ENCODE measurements around the gene WASF2. TPM values are rescaled to one million over a fixed set of nuclear protein-coding genes. Genes with fewer than 3 reads are reported as not detected.
"Not testable (repeated sequence)": the region's sequence is repeated elsewhere in the genome, so short reads cannot be mapped to it uniquely, and the experiment has no call there.

Gene WASF2
- total and polyA plus RNA-seq, 5 experiments from 2014 or later: 54.8 to 185 (median 68.9) TPM

- H3K4me1 Mint-ChIP-seq: peaks cover 18 to 30% (median 23%) of the 10 kb centered on the region in 4 donors
- peak overlapping the region; percentile 77 to 94 (median 88) for H3K4me3 Mint-ChIP-seq
- no peak for ATAC-seq
- H3K27me3 Mint-ChIP-seq: peaks cover 0 to 7% (median 3%) of the 10 kb centered on the region in 5 donors
- no peaks in the 10 kb centered on the region for H3K9me3 Mint-ChIP-seq
- no peaks in the 10 kb centered on the region for H3K36me3 Mint-ChIP-seq
- peak overlapping the region in 9 of 10 donors; percentile 19 to 95 (median 89) for H3K27ac Mint-ChIP-seq
- peak in 3 of 10 donors; percentile 21 to 28 (median 26) for DNase-seq
- POLR2A ChIA-PET: interaction anchor here (0.5 to 1.2 kb wide), 6 partner anchors 37 to 253 kb away, joined by 3 read pairs; no protein-coding TSS in a partner anchor
Measured at GRCh38 chr1:27391511-27392095, 98.4 kb downstream of the WASF2 start.

- Mint-ChIP-seq H3K36me3 (no peaks in the 10 kb centered on the region), H3K4me3 (peak overlapping the region in 1 of 10 donors; percentile 20), H3K9me3 (no peaks in the 10 kb centered on the region), H3K27ac (peak overlapping the region in 6 of 10 donors; percentile 5 to 73 (median 46)), H3K27me3 (peaks cover 0 to 7% (median 3%) of the 10 kb centered on the region in 5 donors), H3K4me1 (peaks cover 10 to 23% (median 15%) of the 10 kb centered on the region in 4 donors)
- ATAC-seq (no peak), DNase-seq (peak; percentile 55 to 86 (median 72))
- POLR2A ChIA-PET: interaction anchor here (0.7 kb wide), 1 partner anchor 11 kb away, joined by 3 read pairs; no protein-coding TSS in a partner anchor
Measured at GRCh38 chr1:27388337-27389005, 101.5 kb downstream of the WASF2 start.

DNA sequence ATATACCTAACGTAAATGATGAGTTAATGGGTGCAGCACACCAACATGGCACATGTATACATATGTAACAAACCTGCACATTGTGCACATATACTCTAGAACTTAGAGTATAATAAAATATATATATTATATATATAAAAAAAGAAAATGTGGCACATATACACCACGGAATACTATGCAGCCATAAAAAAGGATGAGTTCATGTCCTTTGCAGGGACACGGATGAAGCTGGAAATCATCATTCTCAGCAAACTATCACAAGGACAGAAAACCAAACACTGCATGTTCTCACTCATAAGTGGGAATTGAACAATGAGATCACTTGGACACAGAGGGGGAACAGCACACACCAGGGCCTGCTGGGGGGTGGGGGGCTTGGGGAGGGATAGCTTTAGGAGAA, 105.2 kb downstream of the WASF2 start:
- not testable (repeated sequence) for H3K4me3 Mint-ChIP-seq

GRCh38 chr1:27383661-27384060, 106.3 kb downstream of the WASF2 start:
- ATAC-seq (no peak), DNase-seq (no peak)
- Mint-ChIP-seq H3K27ac (peak overlapping the region in 1 of 10 donors; percentile 15), H3K4me3 (no peak overlapping the region), H3K9me3 (no peaks in the 10 kb centered on the region), H3K36me3 (no peaks in the 10 kb centered on the region), H3K27me3 (peaks cover 0 to 6% (median 5%) of the 10 kb centered on the region in 5 donors), H3K4me1 (peaks cover 3 to 9% (median 4%) of the 10 kb centered on the region in 4 donors)
- POLR2A ChIA-PET: no interaction called here

More for the DNA sequence above, 105.2 kb downstream of the WASF2 start:
- H3K9me3 Mint-ChIP-seq, DNase-seq, H3K4me1 Mint-ChIP-seq, H3K36me3 Mint-ChIP-seq, ATAC-seq, POLR2A ChIA-PET, H3K27ac Mint-ChIP-seq, H3K27me3 Mint-ChIP-seq: not testable (repeated sequence)

DNA sequence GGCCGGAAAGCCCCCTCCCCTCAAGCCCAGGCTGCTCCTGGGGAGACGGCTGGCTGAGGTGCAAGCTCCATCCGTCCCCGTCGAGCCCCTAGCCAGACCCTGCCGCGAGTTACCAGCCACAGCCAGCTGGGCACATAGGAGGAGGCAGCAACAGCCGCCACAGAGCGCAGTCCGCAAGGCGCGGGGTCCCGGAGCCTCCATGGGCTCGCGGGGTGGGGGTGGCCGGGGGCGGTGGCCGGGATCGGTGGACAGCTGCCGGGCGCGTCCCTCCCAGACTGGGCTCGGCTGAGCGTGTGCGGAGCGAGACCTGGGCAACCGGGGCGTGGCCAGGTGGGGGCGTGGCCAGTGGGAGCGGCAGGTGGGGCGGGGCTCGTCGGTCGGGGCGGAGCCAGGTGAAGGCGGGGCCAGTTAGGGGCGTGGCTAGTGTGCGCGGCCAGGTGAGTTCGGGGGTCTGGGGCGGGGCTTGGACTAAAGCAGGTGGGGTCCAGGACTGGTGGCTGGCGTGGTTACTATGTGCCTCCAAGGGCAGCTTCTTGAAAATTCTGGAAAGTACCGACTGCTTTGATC, 106.8 kb downstream of the WASF2 start, which contains the start of gene CD164L2:
CD164L2 (minus strand) TSS at position 295 of the 567 bp plus-strand sequence; CDS start at position 201, 94 bp downstream.
- Mint-ChIP-seq H3K4me1 (peaks cover 0 to 5% (median 0%) of the 10 kb centered on the region in 4 donors), H3K27ac (peak within 1 kb of the TSS in 1 of 10 donors; percentile 15), H3K4me3 (no peak within 1 kb of the TSS), H3K36me3 (no peaks in the 10 kb centered on the region), H3K9me3 (no peaks in the 10 kb centered on the region), H3K27me3 (peaks cover 0 to 5% (median 3%) of the 10 kb centered on the region in 5 donors)
- peak; percentile 76 to 79 for ATAC-seq
- DNase-seq: peak in 6 of 10 donors; percentile 41 to 57 (median 44)
- POLR2A ChIA-PET: interaction anchor here (0.9 to 1.1 kb wide), 2 partner anchors 21 to 40 kb away, joined by 3 read pairs; no protein-coding TSS in a partner anchor

- ATAC-seq (no peak), DNase-seq (no peak)
- Mint-ChIP-seq H3K4me1 (peaks cover 0 to 5% (median 0%) of the 10 kb centered on the region in 4 donors), H3K27me3 (peaks cover 0 to 5% (median 3%) of the 10 kb centered on the region in 5 donors), H3K4me3 (no peak overlapping the region), H3K9me3 (no peaks in the 10 kb centered on the region), H3K27ac (peak overlapping the region in 1 of 10 donors; percentile 0), H3K36me3 (no peaks in the 10 kb centered on the region)
- POLR2A ChIA-PET: interaction anchor here (0.9 to 1.1 kb wide), 2 partner anchors 21 to 39 kb away, joined by 3 read pairs; no protein-coding TSS in a partner anchor
Measured at GRCh38 chr1:27381969-27382762, 107.8 kb downstream of the WASF2 start.

GRCh38 chr1:27380766-27381733, 108.9 kb downstream of the WASF2 start:
- ATAC-seq (no peak), DNase-seq (no peak)
- H3K36me3 Mint-ChIP-seq: no peaks in the 10 kb centered on the region
- peak overlapping the region in 1 of 10 donors; percentile 89 for H3K27ac Mint-ChIP-seq
- POLR2A ChIA-PET: no interaction called here
- no peak overlapping the region for H3K4me3 Mint-ChIP-seq
- H3K9me3 Mint-ChIP-seq: no peaks in the 10 kb centered on the region
- H3K4me1 Mint-ChIP-seq: peaks cover 0 to 5% (median 0%) of the 10 kb centered on the region in 4 donors
- H3K27me3 Mint-ChIP-seq: peaks cover 0 to 5% (median 3%) of the 10 kb centered on the region in 5 donors

- H3K4me3 Mint-ChIP-seq: no peak overlapping the region
- DNase-seq (no peak), ATAC-seq (no peak)
- peaks cover 0 to 5% (median 3%) of the 10 kb centered on the region in 5 donors for H3K27me3 Mint-ChIP-seq
- peak overlapping the region in 1 of 10 donors; percentile 38 for H3K27ac Mint-ChIP-seq
- POLR2A ChIA-PET: no interaction called here
- peaks cover 0 to 5% (median under 1%) of the 10 kb centered on the region in 4 donors for H3K4me1 Mint-ChIP-seq
- H3K9me3 Mint-ChIP-seq: no peaks in the 10 kb centered on the region
- H3K36me3 Mint-ChIP-seq: no peaks in the 10 kb centered on the region
Measured at GRCh38 chr1:27380224-27380623, 109.7 kb downstream of the WASF2 start.

- POLR2A ChIA-PET: no interaction called here
- no peak overlapping the region for H3K4me3 Mint-ChIP-seq
- H3K27me3 Mint-ChIP-seq: peaks cover 0 to 5% (median 3%) of the 10 kb centered on the region in 5 donors
- H3K36me3 Mint-ChIP-seq: no peaks in the 10 kb centered on the region
- no peak overlapping the region for H3K27ac Mint-ChIP-seq
- H3K9me3 Mint-ChIP-seq: no peaks in the 10 kb centered on the region
- ATAC-seq (no peak), DNase-seq (no peak)
- peaks cover 0 to 5% (median under 1%) of the 10 kb centered on the region in 4 donors for H3K4me1 Mint-ChIP-seq
Measured at GRCh38 chr1:27379564-27380122, 110.3 kb downstream of the WASF2 start.

DNA sequence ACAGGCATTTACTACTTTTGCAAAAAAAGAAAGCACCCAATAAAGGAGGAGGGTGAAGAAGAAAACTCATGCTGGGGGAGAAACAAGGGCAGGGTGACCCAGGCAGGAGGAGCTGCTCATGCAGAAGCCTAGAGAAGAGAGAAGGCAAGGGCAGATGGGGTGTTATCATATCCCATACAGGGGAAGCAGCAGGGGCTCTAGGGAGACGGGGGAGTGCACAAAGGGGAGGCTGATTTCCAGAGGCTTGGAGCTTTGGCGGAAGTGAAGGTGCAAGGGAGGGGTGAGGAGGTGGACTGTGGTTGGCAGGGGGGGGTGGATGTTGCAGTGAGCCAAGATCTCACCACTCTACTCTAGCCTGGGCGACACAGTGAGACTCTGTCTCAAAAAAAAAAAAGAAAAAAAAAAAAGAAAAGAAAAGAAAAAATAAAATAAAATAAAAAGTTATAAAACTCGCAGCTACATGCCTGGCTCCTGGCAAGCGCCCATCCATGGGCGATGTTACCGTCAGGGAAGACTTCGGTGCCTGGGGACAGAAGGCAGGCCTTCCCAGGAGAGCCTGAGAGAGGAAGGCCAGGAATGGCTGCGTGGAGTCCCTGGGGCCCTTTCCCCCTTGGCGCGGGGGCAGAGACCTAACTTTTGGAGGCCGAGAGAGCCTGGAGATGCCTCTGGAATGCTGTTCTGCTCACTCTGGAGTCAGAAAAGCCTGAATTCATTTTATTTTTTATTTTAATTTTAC, 112.0 kb downstream of the WASF2 start:
- Mint-ChIP-seq H3K9me3 (no peaks in the 10 kb centered on the region), H3K27me3 (peaks cover 0 to 5% (median 2%) of the 10 kb centered on the region in 5 donors), H3K4me3 (no peak overlapping the region), H3K36me3 (no peaks in the 10 kb centered on the region), H3K4me1 (peaks cover 0 to 5% (median under 1%) of the 10 kb centered on the region in 4 donors), H3K27ac (no peak overlapping the region)
- DNase-seq: no peak
- POLR2A ChIA-PET: interaction anchor here (0.5 to 1.0 kb wide), 2 partner anchors 11 to 46 kb away, joined by 3 read pairs; no protein-coding TSS in a partner anchor
- no peak for ATAC-seq
